Activated CD4-positive, alpha-beta T cell treated with anti-CD3 and anti-CD28 coated beads, Interleukin-2, Interleukin-4, amounts not matched to agents 100 ng/mL and 50 ng/mL, durations not matched to agents 16 hours and 8 hours (primary cell): ENCODE results near the gene LGALS14.
"Not testable (repeated sequence)": the region's sequence is repeated elsewhere in the genome, so short reads cannot be mapped to it uniquely, and the experiment has no call there.

Experiments
- DNase-seq: peaks from one replicate; pipeline ENCODE4 v3.0.0-alpha.2; 2020; ENCODE audit warnings: low spot score

LGALS14 gene, protein sequence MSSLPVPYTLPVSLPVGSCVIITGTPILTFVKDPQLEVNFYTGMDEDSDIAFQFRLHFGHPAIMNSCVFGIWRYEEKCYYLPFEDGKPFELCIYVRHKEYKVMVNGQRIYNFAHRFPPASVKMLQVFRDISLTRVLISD

DNA sequence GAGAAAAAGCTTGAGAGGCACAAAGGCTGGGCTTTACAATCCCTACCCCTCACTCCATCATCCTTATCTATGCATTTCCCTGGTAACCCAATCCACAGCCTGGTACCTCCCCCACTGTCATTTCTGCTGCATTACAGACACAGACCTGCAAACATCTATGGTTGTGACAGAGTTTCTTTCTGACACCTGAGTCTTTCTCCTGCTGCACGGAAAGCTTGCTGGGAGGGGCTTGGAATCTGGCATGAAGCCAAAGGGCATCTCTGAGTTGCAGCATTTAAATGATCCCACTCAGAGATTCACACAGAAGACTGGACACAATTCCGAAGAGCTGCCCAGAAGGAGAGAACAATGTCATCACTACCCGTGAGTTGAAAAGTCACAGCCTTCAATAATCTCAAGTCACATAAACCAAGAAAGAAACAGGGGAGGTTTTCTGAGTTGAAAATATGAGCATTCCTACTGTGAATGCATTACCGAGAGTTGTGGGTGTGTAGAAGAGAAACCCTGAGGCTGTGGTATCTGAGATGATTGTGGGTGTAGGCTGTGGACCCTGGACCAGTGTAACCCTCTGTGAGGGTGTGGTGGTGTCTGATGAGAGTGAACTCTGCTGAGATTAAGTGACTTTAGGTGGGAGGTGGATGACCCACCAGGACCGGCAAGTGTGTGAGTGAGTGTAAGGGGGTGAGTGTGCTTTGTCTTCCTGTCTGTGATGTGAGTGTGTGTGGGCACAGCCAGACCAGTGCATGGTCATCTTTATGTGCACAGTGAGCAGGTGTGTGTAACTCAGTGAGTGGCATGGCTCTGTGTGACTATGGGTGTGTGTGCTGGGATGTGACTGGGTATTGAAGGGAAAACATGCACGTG is at the start of gene LGALS14:
Gene LGALS14, plus strand, starts transcription at position 301 of the 864 bp plus-strand sequence. Its CDS starts 48 bp downstream, at position 349.
- DNase-seq, result no peak

DNA sequence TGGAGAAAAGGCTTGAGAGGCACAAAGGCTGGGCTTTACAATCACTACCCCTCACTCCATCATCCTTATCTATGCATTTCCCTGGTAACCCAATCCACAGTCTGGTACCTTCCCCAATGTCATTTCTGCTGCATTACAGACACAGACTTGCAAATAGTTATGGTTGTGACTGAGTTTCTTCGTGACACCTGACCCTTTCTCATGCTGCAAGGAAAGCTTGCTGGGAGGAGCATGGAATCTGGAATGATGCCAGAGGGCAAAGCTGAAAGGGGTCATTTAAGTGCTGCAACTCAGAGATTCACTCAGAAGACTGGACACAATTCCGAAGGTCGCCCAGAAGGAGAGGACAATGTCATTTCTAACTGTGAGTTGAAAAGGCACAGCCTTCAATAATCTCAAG is 48.7 kb upstream of the LGALS14 start, which contains the start of gene LGALS16:
Gene LGALS16, plus strand, starts transcription at position 301 of the 400 bp plus-strand sequence. Its CDS starts 49 bp downstream, at position 350.
- DNase-seq, result no peak

DNA sequence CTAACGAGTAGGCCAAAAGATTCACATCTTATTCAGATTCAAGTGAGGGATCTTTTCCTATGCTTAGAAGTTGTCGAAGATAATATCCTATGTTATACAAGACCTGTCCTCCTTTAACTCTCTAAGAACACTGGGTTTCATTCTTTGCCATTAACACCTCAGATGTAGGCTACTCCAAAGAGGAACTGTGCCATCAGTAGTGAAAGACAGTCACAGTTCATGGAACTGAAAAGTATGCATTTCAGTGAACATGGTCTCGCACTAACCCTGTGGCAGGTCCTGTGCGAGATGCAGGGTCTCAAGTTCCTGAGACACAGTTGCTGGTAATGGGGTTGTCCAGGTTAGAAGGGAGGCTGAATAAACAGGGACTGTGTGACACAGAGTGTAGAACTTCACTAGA is 44.5 kb upstream of the LGALS14 start:
- no peak for DNase-seq

DNA sequence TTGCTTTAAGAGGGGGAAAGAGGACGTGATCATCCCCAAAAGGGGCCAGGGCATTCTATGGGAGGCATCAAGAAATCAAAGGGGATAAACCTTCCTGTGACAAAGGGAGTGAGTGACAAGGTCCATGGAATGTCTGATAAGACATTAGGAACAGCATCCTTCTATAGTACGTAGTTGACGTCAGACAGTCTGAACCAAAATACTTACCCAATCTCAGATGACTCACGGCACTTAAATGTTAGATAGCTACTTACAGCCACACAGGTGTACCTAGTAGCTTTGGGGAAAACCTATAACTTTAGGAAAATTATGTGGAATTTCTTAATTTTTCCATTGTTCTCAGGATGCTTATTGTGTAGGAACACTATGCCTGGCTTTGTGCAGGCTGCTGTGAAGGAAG is 43.6 kb upstream of the LGALS14 start:
- no peak for DNase-seq

DNA sequence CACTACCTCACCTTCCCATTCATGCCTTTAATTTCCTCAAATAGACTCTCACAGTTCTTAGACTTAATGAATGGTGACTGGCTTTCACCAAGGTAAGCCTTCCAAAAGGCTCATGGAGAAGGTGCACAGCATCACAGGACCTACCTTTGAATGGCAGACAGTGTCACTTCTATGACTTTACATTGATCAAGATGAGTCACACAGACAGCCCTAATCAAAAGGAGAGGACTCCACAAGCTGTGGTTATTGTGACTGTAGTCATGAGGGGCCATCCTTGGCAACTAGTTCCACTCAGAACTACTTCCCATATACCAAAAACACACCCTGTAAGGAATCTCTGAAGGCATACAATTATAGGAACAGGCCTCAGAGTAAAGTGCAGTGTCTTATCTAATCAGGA is 42.7 kb upstream of the LGALS14 start:
- DNase-seq, result no peak

DNA sequence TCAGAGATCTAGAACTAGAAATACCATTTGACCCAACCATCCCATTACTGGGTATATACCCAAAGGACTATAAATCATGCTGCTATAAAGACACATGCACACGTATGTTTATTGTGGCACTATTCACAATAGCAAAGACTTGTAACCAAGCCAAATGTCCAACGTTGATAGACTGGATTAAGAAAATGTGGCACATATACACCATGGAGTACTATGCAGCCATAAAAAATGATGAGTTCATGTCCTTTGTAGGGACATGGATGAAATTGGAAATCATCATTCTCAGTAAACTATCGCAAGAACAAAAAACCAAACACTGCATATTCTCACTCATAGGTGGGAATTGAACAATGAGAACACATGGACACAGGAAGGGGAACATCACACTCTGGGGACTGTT is 34.4 kb upstream of the LGALS14 start:
- DNase-seq, result not testable (repeated sequence)

DNA sequence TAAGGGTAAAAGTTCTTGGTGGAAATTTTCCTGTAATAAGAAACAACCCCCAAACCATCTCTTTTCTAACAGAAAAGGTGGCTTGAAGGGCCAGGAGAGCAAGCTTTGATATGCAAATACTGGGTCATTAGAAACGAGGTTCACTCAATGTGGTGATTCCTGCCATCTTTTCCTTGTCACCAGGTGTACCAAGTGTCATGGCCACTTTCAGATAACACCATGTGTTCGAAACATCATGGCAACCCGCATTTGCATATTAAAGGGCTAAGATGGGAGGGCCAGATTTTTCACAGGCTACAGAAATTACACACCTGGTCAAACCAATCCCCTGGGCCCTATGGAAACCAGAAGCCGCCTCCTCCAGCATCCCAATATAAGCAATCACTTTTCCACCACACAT is 33.3 kb upstream of the LGALS14 start:
- no peak for DNase-seq

DNA sequence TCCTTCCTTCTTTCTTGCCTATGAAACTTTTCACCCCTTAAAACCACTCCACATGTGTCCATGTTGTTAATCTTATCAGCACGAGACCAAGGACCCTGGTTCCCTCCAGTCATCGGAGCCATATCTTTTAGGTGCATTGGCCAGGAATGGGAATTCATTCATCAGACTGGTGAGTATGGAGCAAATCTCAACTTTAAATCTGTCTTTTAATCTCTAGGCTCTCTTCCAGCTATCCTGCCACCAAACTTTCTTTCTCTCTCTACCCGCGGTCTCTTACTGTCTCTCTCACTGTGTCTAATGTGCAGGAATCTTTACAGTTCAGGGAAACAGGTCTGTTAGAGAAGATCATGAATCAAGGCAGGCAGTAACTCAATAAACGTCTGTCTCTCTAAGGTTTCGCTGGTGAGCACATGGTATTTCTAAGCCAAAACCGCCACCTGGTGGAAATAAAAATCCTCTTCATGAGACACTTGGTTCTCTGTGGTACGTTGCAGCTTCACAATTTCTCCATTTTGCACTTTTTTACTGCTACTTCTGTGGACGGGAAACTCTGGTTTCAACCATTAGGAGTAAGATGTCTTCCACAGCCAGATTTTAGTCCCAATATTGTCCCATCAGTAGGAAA is 32.4 kb upstream of the LGALS14 start:
- DNase-seq, result peak; percentile 70

DNA sequence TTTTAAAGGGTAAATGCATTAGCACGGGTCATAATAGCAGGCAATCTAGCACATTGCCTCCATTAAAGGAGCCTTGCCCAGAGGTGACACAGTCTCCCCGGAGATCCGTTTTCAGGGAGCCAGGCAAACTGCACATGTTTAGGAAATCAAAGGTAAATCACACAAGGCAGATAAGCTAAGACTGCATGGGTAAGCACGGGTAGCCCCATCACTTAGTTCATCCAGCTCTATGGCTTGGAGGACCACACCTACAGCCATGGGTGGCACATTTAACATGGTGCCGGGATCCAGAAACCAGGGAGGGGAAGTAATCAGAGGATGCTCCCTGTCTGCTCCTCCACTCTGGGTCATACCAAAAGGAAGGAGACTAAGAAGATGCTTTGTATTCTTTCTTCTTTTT is 31.8 kb upstream of the LGALS14 start:
- DNase-seq, result no peak

DNA sequence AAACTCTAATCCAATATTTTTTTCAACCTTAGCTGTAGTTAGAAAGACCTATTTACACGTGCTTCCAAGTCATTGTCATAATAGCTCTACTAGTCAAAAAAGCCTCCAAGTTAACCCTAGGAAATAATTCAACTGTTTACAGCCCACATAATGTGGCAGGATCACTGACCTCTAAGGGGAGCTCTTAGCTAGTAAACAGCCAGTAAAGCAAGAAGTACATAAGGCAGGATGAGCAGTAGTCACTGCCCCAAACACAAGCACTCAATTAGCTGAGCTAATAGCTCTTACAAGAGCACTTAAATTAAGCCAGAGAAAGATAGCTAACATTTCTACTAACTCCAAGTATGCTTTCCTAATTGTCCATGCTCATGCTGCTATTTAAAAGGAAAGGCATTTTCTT is 30.4 kb upstream of the LGALS14 start:
- peak; percentile 51 for DNase-seq

DNA sequence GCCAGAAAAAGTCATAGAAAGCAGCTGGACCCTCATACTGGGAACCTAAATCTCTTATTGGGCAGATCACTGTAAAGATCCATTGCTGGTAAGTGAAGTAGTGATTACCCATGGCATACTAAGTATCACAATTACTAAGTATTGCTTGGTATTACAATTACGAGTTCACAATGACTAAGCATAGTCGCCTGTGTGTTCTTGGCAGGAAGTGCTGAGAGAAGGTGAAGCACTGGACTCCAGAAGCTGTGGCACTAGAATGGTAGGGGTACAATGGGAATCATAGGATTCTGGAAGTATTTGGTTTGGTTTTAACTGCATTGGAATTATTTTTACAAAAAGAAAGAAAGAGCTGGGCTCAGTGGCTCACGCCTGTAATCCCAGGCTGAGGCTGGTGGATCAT is 28.3 kb upstream of the LGALS14 start:
- DNase-seq, result peak; percentile 89

DNA sequence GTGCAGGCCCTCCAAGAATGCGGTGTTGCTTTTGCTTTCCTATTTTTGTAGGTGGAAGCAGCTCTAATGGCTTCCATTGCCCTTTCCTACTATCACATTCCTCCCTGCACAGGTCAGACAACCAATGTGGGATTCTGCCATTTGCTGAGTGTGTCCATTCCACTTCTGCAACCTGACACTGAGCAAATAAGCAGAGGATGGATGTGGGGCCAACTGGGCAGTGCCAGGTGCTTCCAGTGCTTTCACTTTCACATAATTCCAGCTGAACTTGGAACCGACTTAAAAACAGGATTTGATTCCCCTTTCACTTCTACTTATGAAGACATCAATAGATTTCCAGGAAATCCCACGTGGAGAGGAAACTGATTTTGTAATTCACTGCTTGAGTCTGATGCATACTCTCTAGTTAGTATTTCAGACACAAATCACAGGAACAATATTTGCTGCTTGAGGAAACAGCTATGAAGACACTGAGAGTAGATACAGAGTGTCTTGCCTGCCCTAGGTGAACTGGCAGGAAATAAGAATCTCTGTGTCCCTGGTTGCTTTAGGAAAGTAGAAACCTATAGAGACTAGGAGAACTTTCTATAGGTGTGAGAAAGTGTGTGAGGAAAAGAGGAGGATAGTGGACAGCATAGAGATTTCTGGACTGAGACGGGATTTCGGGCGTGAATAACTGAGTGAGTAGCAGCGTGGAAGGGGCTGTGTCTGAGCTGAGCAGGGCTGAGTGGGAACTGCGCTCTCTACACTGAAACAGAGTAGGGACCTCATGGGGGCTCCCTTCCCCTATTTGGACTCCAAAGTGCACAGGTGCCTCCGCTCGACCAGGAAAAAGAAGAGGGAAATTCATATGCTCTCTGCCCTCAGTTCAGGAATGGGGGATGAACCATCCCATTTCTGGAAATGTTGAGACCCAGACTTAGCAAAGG is 26.1 kb upstream of the LGALS14 start:
- peak; percentile 30 for DNase-seq

DNA sequence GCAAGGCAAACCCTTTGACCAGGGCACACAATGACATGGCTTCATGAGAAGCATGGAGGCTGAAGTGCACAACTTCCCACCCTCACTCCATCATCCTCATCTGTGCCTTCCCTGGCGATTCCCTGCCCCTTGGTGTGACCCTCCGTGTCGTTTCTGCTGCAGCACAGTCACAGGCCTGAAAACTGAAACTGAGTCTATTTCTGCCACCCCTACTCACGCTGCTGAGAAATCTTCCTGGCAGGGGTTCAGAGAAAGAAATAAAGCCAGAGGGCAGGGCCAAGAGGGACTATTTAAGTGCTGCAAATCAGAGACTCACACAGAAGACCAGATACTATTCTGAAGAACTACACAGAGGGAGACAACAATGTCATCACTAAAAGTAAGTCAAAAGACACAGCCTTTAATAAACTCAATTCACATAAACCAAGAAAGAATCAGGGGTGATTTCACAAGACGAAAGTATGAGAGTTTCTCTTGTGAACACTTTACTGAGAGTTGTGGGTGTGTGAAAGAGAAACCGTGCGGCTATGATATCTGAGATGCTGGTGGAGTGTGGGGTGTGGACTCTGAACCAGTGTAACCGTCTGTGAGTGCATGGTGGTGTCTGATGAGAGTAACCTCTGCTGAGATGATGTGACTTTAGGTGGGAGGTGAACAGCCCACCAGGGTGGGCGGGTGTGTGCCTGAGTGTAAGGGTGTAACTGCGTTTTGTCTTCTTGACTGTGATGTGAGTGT is 25.1 kb upstream of the LGALS14 start:
- peak; percentile 74 for DNase-seq

DNA sequence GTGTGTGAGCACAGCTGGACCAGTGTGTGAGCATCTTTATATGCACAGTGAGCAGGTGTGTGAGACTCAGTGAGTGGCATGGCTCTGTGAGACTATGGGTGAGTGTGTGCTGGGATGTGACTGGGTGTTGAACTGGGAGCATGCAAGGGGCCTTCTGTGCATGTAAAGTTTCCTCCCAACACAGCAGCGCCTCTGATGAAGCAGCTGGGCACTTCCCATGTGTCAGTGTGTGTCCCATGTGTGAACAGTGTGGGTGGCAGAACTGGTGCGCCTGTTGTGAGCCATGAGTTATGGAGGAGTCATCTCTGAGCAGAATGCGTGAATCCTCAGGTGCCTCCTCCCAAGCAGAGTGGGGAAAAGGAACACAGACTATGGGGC is 24.5 kb upstream of the LGALS14 start:
- peak; percentile 24 for DNase-seq

DNA sequence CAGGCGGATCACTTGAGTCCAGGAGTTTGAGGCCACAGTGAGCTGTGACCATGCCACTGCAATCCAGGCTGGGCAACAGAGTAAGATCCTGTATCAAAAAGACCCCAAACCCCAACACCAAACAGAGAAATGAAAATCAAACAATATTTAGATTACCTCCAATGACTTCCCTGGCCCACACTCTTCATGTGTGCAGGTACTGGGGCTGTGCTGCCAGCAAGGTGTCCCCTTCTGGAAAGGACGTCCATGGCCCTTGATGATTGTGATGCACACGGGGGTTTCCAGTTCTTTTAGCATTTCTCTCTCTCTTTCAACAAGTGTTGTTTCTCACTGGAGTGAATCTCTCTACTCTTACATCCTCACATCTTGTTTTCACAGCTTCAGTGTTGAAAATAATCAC is 23.7 kb upstream of the LGALS14 start:
- no peak for DNase-seq

DNA sequence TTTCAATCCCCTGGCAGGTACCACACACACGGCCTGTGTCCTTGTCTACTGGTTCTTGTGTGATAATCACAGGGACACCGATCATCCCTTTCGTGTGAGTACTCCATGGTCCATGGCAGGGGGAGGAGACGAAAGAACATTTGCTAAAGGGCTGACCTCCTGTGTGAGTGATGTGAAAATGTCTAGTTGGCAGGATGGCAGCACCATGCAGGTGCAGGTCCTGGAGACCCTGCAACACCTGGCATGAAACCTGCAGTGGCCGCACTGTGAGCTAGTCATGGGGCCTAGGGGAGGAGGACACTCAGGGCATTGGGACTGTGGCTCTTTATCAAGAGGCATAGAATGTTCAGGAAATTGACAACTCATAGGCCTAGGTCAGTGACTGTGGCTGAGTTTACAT is 22.9 kb upstream of the LGALS14 start:
- no peak for DNase-seq

DNA sequence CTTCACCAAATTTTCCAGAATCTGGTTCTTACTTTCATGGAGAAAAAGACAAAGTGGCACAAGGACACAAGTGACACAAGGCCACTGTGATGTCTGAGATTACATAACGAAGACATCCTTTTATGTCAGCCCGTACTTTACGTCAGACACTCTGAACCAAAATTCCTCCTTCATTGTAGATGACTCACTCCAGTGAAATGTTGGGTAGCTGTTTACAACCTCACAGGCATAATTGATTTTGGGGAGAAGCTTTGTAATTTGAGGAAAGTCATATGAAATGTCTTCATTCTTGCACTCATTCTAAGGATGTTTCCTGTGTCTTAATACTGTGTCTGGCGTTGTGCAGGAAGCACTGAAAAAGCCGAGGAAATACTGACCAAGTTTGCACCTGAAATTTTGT is 20.0 kb upstream of the LGALS14 start:
- no peak for DNase-seq

DNA sequence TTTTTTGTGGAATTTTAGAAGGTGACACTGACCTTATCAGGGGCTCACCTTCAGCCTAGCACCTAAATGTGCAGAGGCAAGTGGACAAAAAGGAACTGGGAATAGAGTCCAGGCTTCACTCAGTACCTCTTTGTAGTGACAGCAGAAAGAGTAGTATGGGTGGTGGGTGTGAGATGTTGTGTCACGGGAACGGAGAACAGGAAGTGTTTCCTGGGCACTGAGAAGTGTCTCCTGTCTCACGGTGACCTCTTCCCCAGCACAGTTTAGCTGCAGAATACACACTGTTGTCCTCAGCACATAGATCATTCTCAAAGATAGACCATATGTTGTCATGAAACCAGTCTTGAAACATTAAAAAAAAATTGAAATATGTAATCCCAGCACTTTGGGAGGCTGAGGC is 17.5 kb upstream of the LGALS14 start:
- no peak for DNase-seq

DNA sequence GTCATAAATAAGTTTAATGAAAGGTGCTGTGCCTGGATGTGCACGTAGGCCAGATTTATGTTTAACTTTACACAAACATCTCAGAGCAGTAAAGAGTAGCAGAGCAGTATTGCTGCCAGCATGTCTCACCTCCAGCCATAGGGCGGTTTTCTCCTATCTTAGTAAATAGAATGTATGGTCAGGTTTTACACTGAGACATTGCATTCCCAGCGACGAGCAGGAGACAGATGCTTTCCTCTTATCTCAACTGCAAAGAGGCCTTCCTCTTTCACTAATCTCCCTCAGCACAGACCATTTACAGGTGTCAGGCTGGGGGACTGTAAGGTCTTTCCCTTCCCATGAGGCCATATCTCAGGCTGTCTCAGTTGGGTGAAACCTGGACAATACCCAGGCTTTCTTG is 15.6 kb upstream of the LGALS14 start:
- not testable (repeated sequence) for DNase-seq

DNA sequence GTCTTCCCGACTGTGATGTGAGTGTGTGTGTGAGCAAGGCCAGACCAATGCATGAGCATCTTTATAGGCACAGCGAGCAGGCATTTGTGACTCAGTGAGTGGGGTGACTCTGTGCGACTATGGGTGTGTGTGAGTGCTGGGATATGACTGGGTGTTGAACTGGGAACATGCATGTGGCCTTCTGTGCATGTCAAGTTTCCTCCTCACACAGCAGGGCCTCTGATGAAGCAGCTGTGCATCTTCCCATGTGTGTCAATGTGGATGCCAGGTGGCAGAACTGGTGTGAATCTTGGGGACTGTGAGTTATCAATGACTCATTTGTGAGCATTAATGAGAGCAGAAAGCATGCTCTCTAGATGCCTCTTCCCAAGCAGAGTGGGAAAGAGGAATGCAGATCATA is 12.1 kb upstream of the LGALS14 start:
- no peak for DNase-seq

DNA sequence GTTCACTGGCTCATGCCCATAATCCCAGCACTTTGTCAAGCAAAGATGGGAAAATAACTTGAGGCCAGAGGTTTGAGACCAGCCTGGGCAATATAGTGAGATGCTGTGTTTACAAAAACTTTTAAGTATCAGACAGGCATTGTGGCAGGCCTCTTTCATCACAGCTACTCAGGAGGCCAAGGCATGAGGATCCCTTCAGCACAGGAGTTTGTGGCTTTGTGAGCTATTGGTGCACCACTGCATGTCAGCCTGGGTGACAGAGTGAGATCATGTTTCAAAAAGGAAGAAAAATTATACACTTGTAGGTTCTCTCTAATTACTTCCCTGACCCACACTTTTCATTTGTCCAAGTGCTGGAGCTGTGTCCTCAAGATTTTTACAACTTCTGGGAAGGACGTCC is 11.5 kb upstream of the LGALS14 start:
- no peak for DNase-seq
